Choroid plexus epithelial cell (primary cell): Measurements from ENCODE around the gene HIBADH.

Experiments
- DNase-seq: peaks from one replicate; pipeline ENCODE4 v3.0.0-alpha.2; 2010; ENCODE audit warnings: low read depth
- H3K4me3 ChIP-seq: 2 replicates; pipeline ENCODE4 v1.5.1; 2011; ENCODE audit warnings: low read depth, mild to moderate bottlenecking, control low read depth, low read length, moderate library complexity
- CTCF ChIP-seq: conservative IDR thresholded peaks from 2 replicates; pipeline ENCODE4 v1.5.1; 2011; ENCODE audit warnings: low read depth, mild to moderate bottlenecking, control low read depth, inconsistent platforms, low read length, moderate library complexity

HIBADH gene

GRCh38 chr7:27535795-27536194 is 126.9 kb downstream of the HIBADH start:
- TF ChIP-seq CTCF = no peak
- no peak overlapping the region for H3K4me3 ChIP-seq
- no peak for DNase-seq

GRCh38 chr7:27533652-27534081 is 129.0 kb downstream of the HIBADH start:
- no peak overlapping the region for H3K4me3 ChIP-seq
- DNase-seq = no peak
- TF ChIP-seq CTCF = no peak

GRCh38 chr7:27532314-27532713 is 130.4 kb downstream of the HIBADH start:
- no peak for TF ChIP-seq CTCF
- no peak overlapping the region for H3K4me3 ChIP-seq
- peak; percentile 55 for DNase-seq

GRCh38 chr7:27527348-27527714 is 135.4 kb downstream of the HIBADH start:
- no peak for TF ChIP-seq CTCF
- DNase-seq = peak; percentile 10
- no peak overlapping the region for H3K4me3 ChIP-seq

GRCh38 chr7:27526611-27527347 is 135.9 kb downstream of the HIBADH start:
- no peak overlapping the region for H3K4me3 ChIP-seq
- TF ChIP-seq CTCF = no peak
- no peak for DNase-seq

GRCh38 chr7:27526131-27526530 is 136.6 kb downstream of the HIBADH start:
- TF ChIP-seq CTCF = no peak
- no peak overlapping the region for H3K4me3 ChIP-seq
- DNase-seq = no peak

- TF ChIP-seq CTCF = no peak
- no peak overlapping the region for H3K4me3 ChIP-seq
- DNase-seq = no peak
These were observed 139.4 kb downstream of the HIBADH start for GRCh38 chr7:27523321-27523720.
